Measurements from ENCODE around the gene ARL6.
A peak's percentile ranks its signal among the peaks of the same experiment; 100 is the strongest.
"Not testable (repeated sequence)": the region's sequence is repeated elsewhere in the genome, so short reads cannot be mapped to it uniquely, and the experiment has no call there.

ARL6 gene

GRCh38 chr3:97833184-97833583 lies 68.6 kb downstream of the ARL6 start:
- H3K4me3 Mint-ChIP-seq: not testable (repeated sequence)

DNA sequence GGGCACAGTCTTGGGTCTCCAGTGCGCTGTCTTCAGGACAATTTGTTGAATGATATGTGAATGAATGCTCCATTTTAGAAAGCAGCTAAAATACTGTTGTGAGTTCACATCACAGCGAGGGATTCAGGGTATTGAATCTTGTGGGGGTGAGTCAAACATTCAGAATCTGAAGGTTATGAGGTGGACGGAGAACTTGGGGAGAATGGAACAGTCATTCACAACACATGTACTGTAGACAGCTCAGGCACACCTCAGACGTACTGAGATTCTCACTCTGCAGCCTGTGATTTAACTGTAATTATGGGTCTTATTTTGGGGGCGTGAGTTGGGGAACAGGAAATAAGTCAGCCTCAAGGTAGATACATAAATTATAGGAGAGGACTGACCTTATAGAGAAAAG lies 71.2 kb downstream of the ARL6 start:
- ATAC-seq (peak; percentile 85), DNase-seq (ENCODE audit: low spot score in 2 of 2) (no peak)
- peaks cover 23% of the 10 kb centered on the region for H3K4me1 Mint-ChIP-seq
- H3K4me3 Mint-ChIP-seq: no peak overlapping the region
- no peak overlapping the region for H3K27ac Mint-ChIP-seq
- no peaks in the 10 kb centered on the region for H3K9me3 Mint-ChIP-seq
- H3K36me3 Mint-ChIP-seq: no peaks in the 10 kb centered on the region

More at GRCh38 chr3:97833184-97833583, 68.6 kb downstream of the ARL6 start:
- H3K4me1 Mint-ChIP-seq: peaks cover 29% of the 10 kb centered on the region
- H3K9me3 Mint-ChIP-seq; H3K36me3 Mint-ChIP-seq; H3K27ac Mint-ChIP-seq; DNase-seq (ENCODE audit: low spot score in 2 of 2); ATAC-seq: not testable (repeated sequence)

DNA sequence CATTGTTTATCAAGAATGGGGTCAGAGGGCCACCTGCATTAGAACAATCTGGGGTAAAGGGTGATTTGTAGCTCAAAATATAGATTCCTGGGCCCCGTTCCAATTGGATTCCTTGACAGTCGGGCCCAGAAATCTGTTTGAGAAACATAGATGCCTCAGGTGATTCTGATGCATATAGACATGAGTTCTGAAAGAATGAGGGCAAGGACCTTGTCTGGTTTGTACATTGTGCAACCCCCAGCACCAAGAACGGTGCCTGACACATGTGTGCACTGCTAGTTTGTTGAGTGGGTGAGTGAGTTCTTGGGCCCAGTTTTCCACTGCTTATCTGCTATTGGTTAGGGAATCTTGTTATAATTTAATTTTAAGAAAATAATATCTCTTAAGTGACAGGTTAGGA lies 73.8 kb downstream of the ARL6 start:
- no peaks in the 10 kb centered on the region for H3K36me3 Mint-ChIP-seq
- H3K27ac Mint-ChIP-seq: no peak overlapping the region
- ATAC-seq: no peak
- no peaks in the 10 kb centered on the region for H3K9me3 Mint-ChIP-seq
- no peak for DNase-seq (ENCODE audit: low spot score in 2 of 2)
- H3K4me3 Mint-ChIP-seq: no peak overlapping the region
- peaks cover 23% of the 10 kb centered on the region for H3K4me1 Mint-ChIP-seq

- no peak for ATAC-seq
- peaks cover 23% of the 10 kb centered on the region for H3K4me1 Mint-ChIP-seq
- H3K36me3 Mint-ChIP-seq: no peaks in the 10 kb centered on the region
Measured at GRCh38 chr3:97839944-97840343, 75.4 kb downstream of the ARL6 start.

GRCh38 chr3:97841304-97841703 lies 76.7 kb downstream of the ARL6 start:
- ATAC-seq (no peak), DNase-seq (ENCODE audit: low spot score in 2 of 2) (no peak)
- H3K9me3 Mint-ChIP-seq: no peaks in the 10 kb centered on the region
- no peak overlapping the region for H3K27ac Mint-ChIP-seq
- peaks cover 3% of the 10 kb centered on the region for H3K36me3 Mint-ChIP-seq
- peaks cover 14% of the 10 kb centered on the region for H3K4me1 Mint-ChIP-seq
- no peak overlapping the region for H3K4me3 Mint-ChIP-seq

More at GRCh38 chr3:97839944-97840343, 75.4 kb downstream of the ARL6 start:
- H3K9me3 Mint-ChIP-seq: no peaks in the 10 kb centered on the region
- H3K4me3 Mint-ChIP-seq: no peak overlapping the region
- no peak overlapping the region for H3K27ac Mint-ChIP-seq
- no peak for DNase-seq (ENCODE audit: low spot score in 2 of 2)

DNA sequence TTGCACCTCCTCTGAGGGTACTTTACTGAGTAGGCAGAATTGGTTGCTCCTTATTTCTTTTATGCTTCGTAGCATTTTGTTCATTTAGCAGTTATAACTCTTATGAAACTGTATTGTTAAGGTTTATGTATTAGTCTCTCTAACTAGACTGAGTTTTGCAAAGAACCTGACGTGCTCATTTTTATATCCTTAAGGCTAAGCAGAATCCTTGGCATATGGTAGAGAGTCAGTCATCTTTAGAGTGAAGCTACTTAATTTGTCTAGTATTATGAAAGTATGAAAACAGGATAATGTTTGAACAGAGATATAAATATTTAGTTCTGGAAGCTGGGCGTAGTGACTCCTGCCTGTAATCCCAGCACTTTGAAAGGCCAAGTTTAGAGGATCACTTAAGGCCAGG lies 77.4 kb downstream of the ARL6 start:
- no peak for ATAC-seq
- DNase-seq (ENCODE audit: low spot score in 2 of 2): no peak
- peaks cover 8% of the 10 kb centered on the region for H3K4me1 Mint-ChIP-seq
- no peak overlapping the region for H3K4me3 Mint-ChIP-seq
- no peak overlapping the region for H3K27ac Mint-ChIP-seq
- no peaks in the 10 kb centered on the region for H3K9me3 Mint-ChIP-seq
- H3K36me3 Mint-ChIP-seq: peaks cover 6% of the 10 kb centered on the region

DNA sequence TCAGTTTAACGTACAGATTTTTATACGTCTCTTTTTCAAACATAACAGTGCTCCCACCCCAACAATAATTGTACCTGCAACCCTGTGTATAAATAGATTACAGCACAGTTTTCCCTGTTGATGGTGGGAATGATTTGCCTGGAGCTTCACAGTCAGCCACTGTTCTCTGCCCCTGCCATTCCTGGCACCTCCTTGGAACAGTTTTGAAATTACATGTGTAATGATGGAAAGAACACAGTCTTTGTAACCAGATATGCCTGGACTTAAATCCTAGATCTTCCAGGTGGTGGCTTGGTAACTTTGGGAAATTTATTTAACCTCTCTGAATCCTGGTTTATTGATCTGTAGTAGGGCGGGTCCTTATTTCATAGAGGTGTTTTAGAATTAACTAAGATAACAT lies 84.2 kb downstream of the ARL6 start:
- H3K9me3 Mint-ChIP-seq: no peaks in the 10 kb centered on the region
- ATAC-seq (no peak), DNase-seq (ENCODE audit: low spot score in 2 of 2) (no peak)
- H3K4me1 Mint-ChIP-seq: peaks cover 10% of the 10 kb centered on the region
- H3K27ac Mint-ChIP-seq: no peak overlapping the region
- no peak overlapping the region for H3K4me3 Mint-ChIP-seq
- H3K36me3 Mint-ChIP-seq: peaks cover 6% of the 10 kb centered on the region

Measured in stimulated activated effector memory CD8-positive, alpha-beta T cell treated with anti-CD3 and anti-CD28 coated beads, Interleukin-12 subunit alpha, Interleukin-12 subunit beta, amount 100 ng/mL, for 72 hours (primary cell).